OCI-LY7 (cell line): ENCODE measurements around the gene IRF2.

Experiments
- CTCF ChIP-seq: fragments of 200-600 bp; sonication (generic); conservative IDR thresholded peaks from 2 replicates; pipeline ENCODE4 v1.5.1; 2014; ENCODE audit warnings: mild to moderate bottlenecking, antibody characterized with exemption, low read length, moderate library complexity, mixed read lengths
- EZH2phosphoT487 ChIP-seq: fragments of 200-600 bp; sonication (generic); IDR thresholded peaks from 2 replicates; pipeline ENCODE4 v1.6.1; 2018; ENCODE audit warnings: low read depth, borderline replicate concordance, mild to moderate bottlenecking, mixed run types, antibody characterized with exemption, low read length, moderate library complexity, mixed read lengths

GRCh38 chr4:184463158-184463557 is 11.2 kb downstream of the IRF2 start:
- TF ChIP-seq CTCF (no peak), EZH2phosphoT487 (no peak)
